GM12874 (cell line): Measurements from ENCODE around the gene CRYBG3.

ENCODE experiments used
- CTCF ChIP-seq: IDR thresholded peaks from 2 replicates; pipeline ENCODE4 v1.5.1; 2011; ENCODE audit warnings: low read depth, mild to moderate bottlenecking, control low read depth, low read length, moderate library complexity; ENCODE audit not compliant: insufficient read depth

CRYBG3 gene

GRCh38 chr3:97821774-97822358 lies at the start of gene CRYBG3:
TSS of gene CRYBG3 (plus strand) at chr3:97822011. CDS start at chr3:97822207, 196 bp downstream.
- TF ChIP-seq CTCF = no peak

- no peak for TF ChIP-seq CTCF
Measured at GRCh38 chr3:97772926-97773325, 48.9 kb upstream of the CRYBG3 start.

DNA sequence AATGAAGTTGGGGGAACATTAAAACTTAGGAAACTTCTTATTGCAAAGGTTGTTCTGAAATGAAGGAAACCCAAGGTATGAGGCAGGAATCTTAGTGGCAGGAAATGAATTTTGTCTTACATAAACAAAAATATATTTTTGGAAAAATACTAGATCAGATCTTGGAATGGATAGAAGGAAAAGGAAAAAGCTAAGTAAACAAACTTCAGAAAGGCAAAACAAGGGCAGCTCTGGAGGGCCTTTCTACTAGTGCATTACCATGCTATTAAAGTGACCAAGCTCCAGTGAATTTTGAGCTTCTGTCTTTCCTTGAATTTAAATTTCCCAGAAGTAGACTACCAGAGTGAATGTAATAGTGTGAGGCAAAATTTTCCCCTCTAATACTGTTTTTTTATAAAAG lies 43.7 kb upstream of the CRYBG3 start:
- TF ChIP-seq CTCF = no peak

- peak; percentile 53 for TF ChIP-seq CTCF
Measured at GRCh38 chr3:97793420-97794019, 28.3 kb upstream of the CRYBG3 start.

DNA sequence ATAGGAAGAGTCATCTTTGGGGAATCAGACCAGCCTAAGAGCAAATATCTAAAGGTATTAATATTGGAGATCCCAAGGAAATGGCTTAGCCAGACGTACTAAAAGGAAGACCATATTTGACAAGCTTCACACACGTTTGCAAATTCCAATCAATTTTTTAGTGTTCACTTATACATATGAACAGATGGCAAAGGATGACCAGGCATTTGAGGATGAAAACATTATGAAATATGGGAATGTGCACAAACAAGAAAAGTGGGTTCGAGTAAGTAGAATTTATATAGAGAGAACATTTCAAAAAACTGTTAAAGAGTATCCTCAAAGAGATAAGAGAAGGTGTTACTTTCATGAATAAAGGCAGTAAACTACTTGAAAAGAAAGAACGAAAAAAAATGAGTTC lies 25.9 kb upstream of the CRYBG3 start:
- TF ChIP-seq CTCF = no peak

DNA sequence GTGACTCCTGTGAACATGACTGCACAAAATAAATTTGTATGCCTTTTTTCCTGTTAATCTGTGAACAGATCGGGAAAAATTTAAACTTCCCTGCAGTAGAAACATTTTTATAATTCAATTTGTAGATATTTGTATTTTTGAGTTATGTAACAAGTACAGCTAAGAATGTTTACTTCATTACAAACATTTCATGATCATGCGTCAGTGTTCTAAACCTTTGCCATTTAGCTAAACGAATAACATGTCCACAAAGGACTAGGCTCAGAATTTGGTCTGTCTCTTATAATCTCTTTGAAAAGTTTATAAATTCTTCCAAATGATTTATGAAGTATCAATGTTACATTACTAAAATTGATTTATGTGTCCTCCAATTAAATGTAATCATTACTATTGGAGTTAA lies 17.3 kb upstream of the CRYBG3 start:
- TF ChIP-seq CTCF = no peak

GRCh38 chr3:97810779-97811390 lies 10.9 kb upstream of the CRYBG3 start:
- TF ChIP-seq CTCF = no peak
